OCI-LY7 (cell line): Measurements from ENCODE around the gene SHROOM2. TPM values are rescaled to one million over a fixed set of nuclear protein-coding genes. Genes with fewer than 3 reads are reported as not detected.

Experiments used
- BruUV-seq: library from RNA; stranded (reverse); fragments of 400-500 nt; replicated peaks from 2 replicates; lab custom pipeline; 2021; lab: Mats Ljungman, UMichigan
- CTCF ChIA-PET: fragments of 300-600 bp; sonication (Branson Sonifier 250); formaldehyde crosslinking; loops from one replicate; lab custom pipeline; 2022; ENCODE audit warnings: antibody characterized with exemption; ENCODE audit not compliant: unreplicated experiment; lab: Charles Lee
- POLR2A ChIA-PET: fragments of 300-600 bp; sonication (Branson Sonifier 250); formaldehyde crosslinking; loops from one replicate; lab custom pipeline; 2022; ENCODE audit warnings: antibody characterized with exemption; lab: Charles Lee
- DNase-seq: peaks from one replicate; pipeline ENCODE4 v3.0.0-alpha.2; 2015; ENCODE audit warnings: low spot score
- H2AFZ ChIP-seq: fragments of 200-600 bp; sonication (generic), shearing (Covaris generic); 2 replicates; pipeline ENCODE4 v1.6.1; 2014; ENCODE audit warnings: mild to moderate bottlenecking, antibody characterized with exemption, low read length, moderate library complexity
- H3K27ac ChIP-seq: fragments of 200-600 bp; sonication (generic); 2 replicates; pipeline ENCODE4 v1.5.1; 2014; ENCODE audit warnings: mixed run types, low read depth, mild to moderate bottlenecking, moderate library complexity, low read length, inconsistent platforms; ENCODE audit not compliant: poor library complexity, severe bottlenecking
- H3K36me3 ChIP-seq: fragments of 200-600 bp; sonication (generic); 2 replicates; pipeline ENCODE4 v1.6.1; 2014; ENCODE audit warnings: mild to moderate bottlenecking, antibody characterized with exemption, low read length, moderate library complexity, mixed read lengths; ENCODE audit not compliant: insufficient read depth
- H3K4me1 ChIP-seq: fragments of 200-600 bp; sonication (generic); 2 replicates; pipeline ENCODE4 v1.5.1; 2014; ENCODE audit warnings: mild to moderate bottlenecking, low read length; ENCODE audit not compliant: insufficient read depth, poor library complexity, severe bottlenecking
- H3K4me2 ChIP-seq: fragments of 200-600 bp; sonication (generic); 2 replicates; pipeline ENCODE4 v1.6.1; 2014; ENCODE audit warnings: mild to moderate bottlenecking, low read length
- H3K4me3 ChIP-seq: fragments of 200-600 bp; sonication (generic); 2 replicates; pipeline ENCODE4 v1.5.1; 2014; ENCODE audit warnings: mild to moderate bottlenecking, low read depth, low read length; ENCODE audit not compliant: poor library complexity, severe bottlenecking
- H3K79me2 ChIP-seq: fragments of 200-600 bp; sonication (generic); 2 replicates; pipeline ENCODE4 v1.6.1; 2016; ENCODE audit warnings: low read depth, mild to moderate bottlenecking, low read length, moderate library complexity, mixed read lengths; ENCODE audit not compliant: insufficient read depth
- H3K9me2 ChIP-seq: fragments of 200-600 bp; sonication (generic); 2 replicates; pipeline ENCODE4 v1.6.1; 2016; ENCODE audit warnings: mild to moderate bottlenecking, low read length, mixed read lengths; ENCODE audit not compliant: insufficient read depth
- H3K9me3 ChIP-seq: fragments of 200-600 bp; sonication (generic); 2 replicates; pipeline ENCODE4 v1.6.1; 2014; ENCODE audit warnings: mild to moderate bottlenecking, mixed run types, low read length, mixed read lengths
- H4K20me1 ChIP-seq: fragments of 200-600 bp; sonication (generic); 2 replicates; pipeline ENCODE4 v1.6.1; 2014; ENCODE audit warnings: mild to moderate bottlenecking, antibody characterized with exemption, low read length, moderate library complexity, mixed read lengths; ENCODE audit not compliant: insufficient read depth
- CTCF ChIP-seq: fragments of 200-600 bp; sonication (generic); conservative IDR thresholded peaks from 2 replicates; pipeline ENCODE4 v1.5.1; 2014; ENCODE audit warnings: mild to moderate bottlenecking, antibody characterized with exemption, low read length, moderate library complexity, mixed read lengths
- EZH2phosphoT487 ChIP-seq: fragments of 200-600 bp; sonication (generic); IDR thresholded peaks from 2 replicates; pipeline ENCODE4 v1.6.1; 2018; ENCODE audit warnings: low read depth, borderline replicate concordance, mild to moderate bottlenecking, mixed run types, antibody characterized with exemption, low read length, moderate library complexity, mixed read lengths
- intact Hi-C: fragments of 100-400 bp; cut with micrococcal nuclease; formaldehyde crosslinking; loops from one replicate; pipeline ENCODE4 v1.10.0; 2022; ENCODE audit not compliant: unreplicated experiment
- total RNA-seq, 2 experiments: library from RNA; depleted of rRNA in 1 of 2; stranded (reverse); fragments of >200 nt in 1 of 2; shearing (Covaris generic) in 1 of 2; gene quantifications; 2 replicates each; pipeline ENCODE4 v1.2.3, GENCODE V29; 2014 to 2022

Gene SHROOM2
- total RNA-seq, 2 experiments from 2014 or later, result not detected

- TF ChIP-seq CTCF, result no peak
- H3K4me3 ChIP-seq, result no peak overlapping the region
- CTCF ChIA-PET, result interaction anchor here (0.8 kb wide), 1 partner anchor 13 kb away, joined by 3 read pairs; no protein-coding TSS in a partner anchor
- POLR2A ChIA-PET, result no interaction called here
- H2AFZ ChIP-seq, result no peak overlapping the region
- intact Hi-C loops, result no loop called here
- no peak for DNase-seq
- BruUV-seq, result no TSS peak
- no peaks in the 10 kb centered on the region for H3K9me3 ChIP-seq
- no peaks in the 10 kb centered on the region for H3K9me2 ChIP-seq
- H3K4me1 ChIP-seq, result no peaks in the 10 kb centered on the region
- H3K4me2 ChIP-seq, result no peak overlapping the region
- H3K79me2 ChIP-seq, result no peaks in the 10 kb centered on the region
- no peaks in the 10 kb centered on the region for H4K20me1 ChIP-seq
- no peak overlapping the region for H3K27ac ChIP-seq
- no peaks in the 10 kb centered on the region for H3K36me3 ChIP-seq
These were observed 43.4 kb downstream of the SHROOM2 start for GRCh38 chrX:9829308-9830267.

GRCh38 chrX:9832811-9833210, 46.6 kb downstream of the SHROOM2 start:
- Histone ChIP-seq H3K4me2 (no peak overlapping the region), H3K4me1 (no peaks in the 10 kb centered on the region), H3K79me2 (no peaks in the 10 kb centered on the region), H3K36me3 (no peaks in the 10 kb centered on the region), H3K9me2 (no peaks in the 10 kb centered on the region), H3K9me3 (no peaks in the 10 kb centered on the region), H2AFZ (no peak overlapping the region), H4K20me1 (no peaks in the 10 kb centered on the region), H3K27ac (no peak overlapping the region), H3K4me3 (no peak overlapping the region)
- BruUV-seq, result no TSS peak
- CTCF ChIA-PET, result no interaction called here
- intact Hi-C loops, result no loop called here
- POLR2A ChIA-PET, result interaction anchor here (0.6 kb wide), 1 partner anchor 15 kb away, joined by 3 read pairs; no protein-coding TSS in a partner anchor
- no peak for TF ChIP-seq EZH2phosphoT487
- TF ChIP-seq CTCF, result no peak
- no peak for DNase-seq
